Mesenteric fat pad (tissue), 1 donor: ENCODE data around the gene CDADC1. TPM values are rescaled to one million over a fixed set of nuclear protein-coding genes. Genes with fewer than 3 reads are reported as not detected.

Experiments used
- DNase-seq: peaks from one replicate; pipeline ENCODE4 v3.0.0-alpha.2; 2020; ENCODE audit warnings: low spot score
- total RNA-seq: library from RNA; stranded (reverse); fragmentation: NEBNext Ultra II Directional; extraction: Animal tissue kit (Norgen Biotek cat#: 25700); gene quantifications from one replicate; pipeline ENCODE4 v1.2.1, GENCODE V29; 2021
- donor health status: DM: yes; HTN: yes; CAD: no.

The CDADC1 gene
- total RNA-seq, 1 donor from 2014 or later = 12.3 TPM

GRCh38 chr13:49235856-49236431, 11.8 kb upstream of the CDADC1 start:
- DNase-seq = no peak

- no peak for DNase-seq
These were observed 9.1 kb upstream of the CDADC1 start for GRCh38 chr13:49238621-49239020.

GRCh38 chr13:49240017-49240416, 7.7 kb upstream of the CDADC1 start:
- DNase-seq = no peak

- DNase-seq = no peak
These were observed 6.4 kb upstream of the CDADC1 start for GRCh38 chr13:49241296-49241695.

GRCh38 chr13:49245101-49245500, 2.6 kb upstream of the CDADC1 start:
- DNase-seq = no peak

GRCh38 chr13:49246850-49247642, 679 bp upstream of the CDADC1 start:
- no peak for DNase-seq

GRCh38 chr13:49248622-49249002, 887 bp downstream of the CDADC1 start:
- DNase-seq = no peak

GRCh38 chr13:49251326-49251725, 3.6 kb downstream of the CDADC1 start:
- no peak for DNase-seq

GRCh38 chr13:49253310-49253709, 5.6 kb downstream of the CDADC1 start:
- no peak for DNase-seq

GRCh38 chr13:49254007-49254406, 6.3 kb downstream of the CDADC1 start:
- DNase-seq = no peak

- no peak for DNase-seq
These were observed 9.1 kb downstream of the CDADC1 start for GRCh38 chr13:49256841-49257240.

GRCh38 chr13:49258089-49258796, 10.5 kb downstream of the CDADC1 start:
- DNase-seq = no peak

- DNase-seq = no peak
These were observed 11.9 kb downstream of the CDADC1 start for GRCh38 chr13:49259586-49259985.

- DNase-seq = no peak
These were observed 14.9 kb downstream of the CDADC1 start for GRCh38 chr13:49262634-49263033.

GRCh38 chr13:49265822-49266221, 18.1 kb downstream of the CDADC1 start:
- no peak for DNase-seq

GRCh38 chr13:49271264-49271663, 23.5 kb downstream of the CDADC1 start:
- DNase-seq = no peak

- DNase-seq = no peak
These were observed 24.6 kb downstream of the CDADC1 start for GRCh38 chr13:49272296-49272695.

- DNase-seq = no peak
These were observed 30.5 kb downstream of the CDADC1 start for GRCh38 chr13:49278211-49278610.

- no peak for DNase-seq
These were observed 31.4 kb downstream of the CDADC1 start for GRCh38 chr13:49279112-49279511.

GRCh38 chr13:49279885-49280284, 32.2 kb downstream of the CDADC1 start:
- no peak for DNase-seq

GRCh38 chr13:49287995-49288394, 40.3 kb downstream of the CDADC1 start:
- DNase-seq = no peak

GRCh38 chr13:49288458-49288857, 40.7 kb downstream of the CDADC1 start:
- no peak for DNase-seq
